HG02870 (cell line): ENCODE data around the gene PLB1.

Experiments
- ATAC-seq: cut with Tn5 transposase; IDR thresholded peaks from one replicate; pipeline ENCODE4 v1.9.1; 2021; ENCODE audit warnings: mild to moderate bottlenecking, moderate library complexity; ENCODE audit not compliant: unreplicated experiment

Gene PLB1

GRCh38 chr2:28624793-28625701, 129.2 kb downstream of the PLB1 start:
- ATAC-seq = no peak

- ATAC-seq = no peak
Observed at GRCh38 chr2:28626376-28626775, 130.5 kb downstream of the PLB1 start.

GRCh38 chr2:28626891-28627421, 131.1 kb downstream of the PLB1 start:
- no peak for ATAC-seq

DNA sequence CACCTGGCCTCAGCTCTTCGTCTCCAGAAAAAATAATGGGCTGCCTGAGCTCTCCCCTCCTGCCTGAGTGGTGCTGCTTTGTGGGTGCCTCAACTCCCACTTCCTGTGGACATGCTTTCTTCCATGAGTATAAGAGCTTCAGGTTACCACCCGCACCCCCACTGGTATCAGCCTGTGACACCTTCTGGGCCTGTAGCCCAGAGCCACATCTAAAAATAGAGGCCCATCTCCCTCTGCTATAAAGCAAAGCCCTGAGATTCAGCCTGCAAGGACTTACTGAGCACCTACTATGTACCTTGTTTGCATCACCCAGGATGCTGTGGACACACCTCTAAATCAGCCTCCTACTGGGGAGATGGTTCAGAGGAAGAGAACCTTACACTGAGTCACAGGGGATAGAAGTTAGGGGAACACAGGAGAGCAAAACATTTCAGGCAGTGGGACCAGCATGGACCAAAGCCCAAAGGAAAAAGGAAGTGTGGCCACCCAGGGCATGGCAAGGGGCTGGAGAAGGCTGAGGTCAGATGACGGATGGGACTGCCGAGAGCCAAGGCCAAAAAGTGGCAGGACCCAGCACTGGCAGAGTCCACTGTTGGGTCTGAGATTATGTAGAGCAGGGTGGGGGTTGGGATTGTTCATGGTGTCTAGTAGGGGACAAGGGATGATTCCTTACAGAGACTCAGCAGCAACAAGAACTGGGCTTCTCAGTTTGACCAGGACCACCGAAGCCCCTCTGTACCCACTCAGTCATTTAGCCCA, 132.0 kb downstream of the PLB1 start:
- ATAC-seq = no peak

- no peak for ATAC-seq
Observed at GRCh38 chr2:28628506-28628905, 132.6 kb downstream of the PLB1 start.

DNA sequence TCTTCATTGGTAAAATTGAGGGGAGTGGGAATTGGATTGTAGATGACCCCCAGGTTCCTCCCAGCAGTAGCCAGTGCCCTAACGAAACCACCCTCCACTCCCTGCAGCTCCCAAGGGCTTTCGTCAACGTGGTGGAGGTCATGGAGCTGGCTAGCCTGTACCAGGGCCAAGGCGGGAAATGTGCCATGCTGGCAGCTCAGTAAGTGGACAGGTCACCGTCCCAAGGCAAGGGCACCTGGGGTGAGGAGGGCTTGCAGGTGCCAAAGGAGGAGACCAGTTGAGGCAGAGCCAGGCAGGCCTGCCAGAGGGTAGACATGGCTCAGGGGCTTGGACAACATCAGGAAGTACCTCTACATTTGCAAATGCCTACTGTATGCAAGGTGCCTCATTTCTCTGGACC, 133.1 kb downstream of the PLB1 start:
- ATAC-seq = no peak

- no peak for ATAC-seq
Observed at GRCh38 chr2:28629910-28630309, 134.1 kb downstream of the PLB1 start.

DNA sequence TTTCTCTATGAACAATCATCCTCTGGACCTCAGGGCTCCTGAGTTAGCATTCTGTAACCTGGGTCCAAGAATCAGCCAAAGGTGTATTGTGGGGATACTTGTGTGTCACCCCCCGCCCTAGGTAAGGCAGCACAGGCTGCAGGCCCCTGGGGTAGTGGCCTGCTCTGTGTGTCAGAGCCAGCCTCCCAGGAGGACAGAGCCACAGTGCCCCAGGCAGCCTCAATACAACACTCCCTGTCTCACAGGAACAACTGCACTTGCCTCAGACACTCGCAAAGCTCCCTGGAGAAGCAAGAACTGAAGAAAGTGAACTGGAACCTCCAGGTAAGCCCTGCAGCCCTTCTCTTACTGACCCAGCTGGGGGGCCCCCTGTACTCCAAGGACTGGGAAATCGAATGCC, 134.5 kb downstream of the PLB1 start:
- ATAC-seq = no peak

GRCh38 chr2:28631514-28632206, 135.8 kb downstream of the PLB1 start:
- no peak for ATAC-seq

- no peak for ATAC-seq
Observed at GRCh38 chr2:28632791-28633190, 136.9 kb downstream of the PLB1 start.

GRCh38 chr2:28633204-28633603, 137.3 kb downstream of the PLB1 start:
- no peak for ATAC-seq

GRCh38 chr2:28633746-28634145, 137.9 kb downstream of the PLB1 start:
- ATAC-seq = no peak

- ATAC-seq = no peak
Observed at GRCh38 chr2:28635191-28635611, 139.3 kb downstream of the PLB1 start.

GRCh38 chr2:28636491-28636890, 140.6 kb downstream of the PLB1 start:
- no peak for ATAC-seq

DNA sequence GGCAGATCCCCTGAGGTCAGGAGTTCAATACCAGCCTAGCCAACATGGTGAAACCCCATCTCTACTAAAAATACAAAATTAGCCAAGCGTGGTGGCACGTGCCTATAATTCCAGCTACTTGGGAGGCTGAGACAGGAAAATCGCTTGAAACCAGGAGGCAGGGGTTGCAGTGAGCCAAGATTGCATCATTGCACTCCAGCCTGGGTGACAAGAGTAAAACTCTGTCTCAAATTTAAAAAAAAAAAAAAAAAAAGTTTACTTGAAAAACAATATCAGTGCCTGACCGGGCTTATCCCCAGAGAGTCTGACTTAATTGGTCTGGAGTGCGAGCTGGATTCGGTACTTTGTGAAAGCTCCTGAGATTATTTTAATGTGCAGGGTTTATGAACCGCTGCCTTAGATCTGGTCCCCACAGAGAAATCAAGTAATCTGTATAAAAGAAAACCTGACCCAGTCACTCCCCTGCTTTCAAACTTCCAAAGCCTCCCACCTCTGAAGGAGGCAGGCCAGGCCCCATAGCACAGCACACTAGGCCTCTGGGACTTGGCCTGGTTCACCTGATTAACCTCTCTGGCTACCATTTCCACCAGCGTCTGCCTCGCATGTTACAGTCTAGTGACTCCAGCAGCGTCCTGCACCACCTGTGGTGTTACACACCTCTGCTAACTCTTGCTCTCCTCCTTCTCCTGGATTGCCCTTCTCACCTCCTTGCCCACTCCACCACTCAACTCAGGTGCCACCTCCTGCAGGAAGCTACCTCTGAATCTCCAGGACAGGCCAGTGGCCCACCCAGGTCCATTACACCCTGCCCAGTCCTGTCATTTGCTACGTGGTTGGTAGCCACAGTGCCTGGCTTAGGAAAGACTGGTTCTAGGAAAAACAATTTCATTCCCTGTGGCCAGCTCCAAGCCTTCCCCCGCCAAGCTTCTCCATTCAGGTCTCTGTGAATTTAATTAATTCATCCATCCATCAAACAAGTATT, 141.5 kb downstream of the PLB1 start:
- ATAC-seq = no peak

DNA sequence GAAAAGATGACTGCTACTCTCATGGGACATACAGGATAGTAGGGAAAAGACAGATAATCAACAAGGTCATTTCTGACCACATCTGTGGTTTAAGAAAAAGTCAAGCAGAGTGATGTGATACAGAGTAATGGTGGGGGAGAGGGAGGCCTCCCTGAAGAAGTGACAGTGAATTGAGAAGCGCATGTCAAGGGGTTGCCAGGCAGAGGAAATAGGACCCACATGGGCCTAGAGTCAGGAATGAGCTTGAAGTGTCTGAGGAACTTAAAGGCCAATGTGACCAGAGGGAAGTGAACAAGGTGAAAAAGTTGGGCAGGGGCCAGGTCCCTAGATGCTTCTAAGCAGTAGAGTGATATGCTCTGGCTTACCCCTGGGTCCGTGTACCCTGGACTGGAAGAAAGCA, 142.2 kb downstream of the PLB1 start:
- no peak for ATAC-seq

DNA sequence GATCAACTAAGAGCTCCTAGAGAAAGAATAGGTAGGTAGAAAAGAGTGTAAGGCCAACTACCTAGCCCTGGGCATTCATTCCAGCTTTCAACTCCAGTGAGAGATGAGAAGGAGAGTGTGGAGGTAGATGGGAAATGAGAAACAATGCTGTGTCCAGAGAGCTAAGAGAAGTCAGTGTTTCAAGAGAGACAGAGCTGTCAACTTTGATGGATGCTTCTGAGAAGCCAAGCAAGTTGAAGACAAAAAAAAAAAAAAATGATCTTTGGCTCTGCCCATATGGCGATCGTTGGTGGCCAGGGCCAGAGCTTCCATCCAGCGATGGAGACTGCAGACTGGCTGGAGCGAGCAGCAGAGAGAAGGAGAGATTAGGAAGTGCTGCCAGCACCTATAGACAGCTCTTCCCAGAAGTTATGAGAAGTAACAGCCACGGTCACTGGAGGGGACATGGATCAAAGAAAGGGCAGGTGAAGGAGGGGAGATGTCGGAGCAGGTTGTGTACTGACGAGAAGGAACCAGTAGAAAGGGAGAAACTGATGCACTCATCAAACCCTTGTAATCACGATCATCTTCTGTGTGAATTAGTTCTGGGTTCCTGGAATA, 143.3 kb downstream of the PLB1 start:
- ATAC-seq = no peak

- ATAC-seq = no peak
Observed at GRCh38 chr2:28639836-28640235, 144.0 kb downstream of the PLB1 start.

GRCh38 chr2:28640260-28640907, 144.5 kb downstream of the PLB1 start:
- ATAC-seq = no peak
